Spleen (tissue), 11 donors: ENCODE results near the gene BICRA. TPM values are rescaled to one million over a fixed set of nuclear protein-coding genes. Genes with fewer than 3 reads are reported as not detected.

Experiments
- DNase-seq: peaks from one replicate; pipeline ENCODE4 v3.0.0-alpha.2; 2020
- H3K27ac ChIP-seq, 8 donors: fragments of 200-600 bp; sonication (generic) in 7 of 8; 1 replicate in 4 of 8; 2 replicates in 4 of 8; pipeline versions ENCODE4 v1.5.0 to v1.8.0; 2016 to 2021; ENCODE audit warnings: inconsistent platforms in 4 of 8, mild to moderate bottlenecking in 4 of 8, moderate library complexity in 1 of 8
- H3K27me3 ChIP-seq, 7 donors: fragments of 200-600 bp; sonication (generic) in 6 of 7; replicated peaks in 1 of 7; 1 replicate in 4 of 7; 2 replicates in 3 of 7; pipeline versions ENCODE4 v1.5.0 to v1.8.0; 2016 to 2021; ENCODE audit warnings: inconsistent platforms in 3 of 7, mild to moderate bottlenecking in 1 of 7
- H3K36me3 ChIP-seq, 6 donors: fragments of 200-600 bp; sonication (generic) in 5 of 6; 1 replicate in 4 of 6; 2 replicates in 2 of 6; pipeline versions ENCODE4 v1.5.0 to v1.8.0; 2016 to 2021; ENCODE audit warnings: inconsistent platforms in 2 of 6
- H3K4me1 ChIP-seq, 6 donors: fragments of 200-600 bp; sonication (generic) in 5 of 6; 1 replicate in 3 of 6; 2 replicates in 3 of 6; pipeline versions ENCODE4 v1.5.0 to v1.8.0; 2016 to 2021; ENCODE audit warnings: inconsistent platforms in 3 of 6
- H3K4me3 ChIP-seq, 8 donors: fragments of 200-600 bp; sonication (generic) in 7 of 8; 1 replicate in 4 of 8; 2 replicates in 4 of 8; pipeline versions ENCODE4 v1.5.0 to v1.8.0; 2016 to 2021; ENCODE audit warnings: inconsistent platforms in 4 of 8, mild to moderate bottlenecking in 4 of 8, moderate library complexity in 2 of 8
- H3K9me3 ChIP-seq, 8 donors: fragments of 200-600 bp; sonication (generic) in 7 of 8; 1 replicate in 4 of 8; 2 replicates in 4 of 8; pipeline versions ENCODE4 v1.5.0 to v1.8.0; 2016 to 2021; ENCODE audit warnings: inconsistent platforms in 4 of 8
- CTCF ChIP-seq, 11 experiments: fragments of 200-600 bp in 7 of 11; fragments of 450-650 bp in 4 of 11; sonication (generic) in 4 of 11; IDR thresholded peaks in 8 of 11; conservative IDR thresholded peaks in 3 of 11; 1 replicate in 7 of 11; 2 replicates in 4 of 11; pipeline versions ENCODE4 v1.4.0 to v1.8.0; 2016 to 2021; ENCODE audit warnings: antibody characterized with exemption in 11 of 11, inconsistent platforms in 4 of 11, mild to moderate bottlenecking in 1 of 11
- POLR2A ChIP-seq, 3 donors: fragments of 450-650 bp; IDR thresholded peaks; one replicate each; pipeline ENCODE4 v1.5.1; 2017; ENCODE audit warnings: antibody characterized with exemption in 3 of 3, mild to moderate bottlenecking in 1 of 3
- POLR2AphosphoS5 ChIP-seq, 3 donors: sonication (generic); formaldehyde crosslinking; IDR thresholded peaks; one replicate each; pipeline ENCODE4 v1.5.1; 2017; ENCODE audit warnings: antibody characterized with exemption in 3 of 3
- WGBS, 5 donors: extraction: QIAGEN DNeasy Blood & Tissue Kit in 3 of 5; methylation state at CpG; one replicate each; pipeline versions ENCODE4 v1.1.5 to v1.1.7; 2013 to 2018; 5-methylcytosine and 5-hydroxymethylcytosine counted together
- intact Hi-C: fragments of 100-400 bp; cut with DNase I; formaldehyde crosslinking; loops from one replicate; pipeline ENCODE4 v1.15.0; 2023; ENCODE audit warnings: low total_unique reads
- polyA plus RNA-seq, 3 donors: library from polyadenylated mRNA; stranded (reverse); fragments of 200-250 nt; gene quantifications; one replicate each; pipeline ENCODE4 v1.2.1, GENCODE V29; 2013
- total RNA-seq, 7 donors: library from RNA; depleted of rRNA in 3 of 7; stranded (reverse); fragments of >200 nt in 3 of 7; fragmentation: NEBNext Ultra II Directional in 4 of 7; extraction: Animal tissue kit (Norgen Biotek cat#: 25700) in 4 of 7; gene quantifications; one replicate each; pipeline versions ENCODE4 v1.1.0 to v1.2.1, GENCODE V29; 2016 to 2021
- donor health status: healthy with polysubstance abuse.
- donor health status: DM: no; HTN: no; CAD: no; lungs with moderate emphysema.
- donor health status: DM: no; HTN: no; CAD: no.
- donor health status: Bipolar disorder and iron deficiency.
- donor health status: healthy.
- donor health status: DM: no; HTN: no; CAD: no.
- donor health status: DM: yes; HTN: yes; CAD: no.

Gene BICRA
- total and polyA plus RNA-seq, 10 donors, result 2.2 to 21.8 (median 18.2) TPM

DNA sequence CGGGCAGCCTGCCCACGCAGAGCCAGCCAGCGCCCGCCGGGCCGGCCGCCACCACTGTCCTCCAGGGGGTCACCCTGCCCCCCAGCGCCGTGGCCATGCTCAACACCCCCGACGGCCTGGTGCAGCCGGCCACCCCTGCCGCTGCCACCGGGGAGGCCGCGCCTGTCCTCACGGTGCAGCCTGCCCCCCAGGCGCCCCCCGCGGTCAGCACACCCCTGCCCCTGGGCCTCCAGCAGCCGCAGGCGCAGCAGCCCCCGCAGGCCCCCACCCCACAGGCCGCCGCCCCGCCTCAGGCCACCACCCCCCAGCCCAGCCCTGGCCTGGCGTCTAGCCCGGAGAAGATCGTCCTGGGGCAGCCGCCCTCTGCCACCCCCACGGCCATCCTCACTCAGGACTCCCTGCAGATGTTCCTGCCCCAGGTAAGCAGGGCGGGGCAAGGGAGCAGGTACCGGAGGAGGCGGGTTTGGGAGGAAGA, 72.0 kb downstream of the BICRA start:
- intact Hi-C loops, result no loop called here
- Histone ChIP-seq H3K27ac (no peak overlapping the region), H3K27me3 (no peaks in the 10 kb centered on the region), H3K36me3 (peaks cover 0 to 100% (median 51%) of the 10 kb centered on the region in 6 donors), H3K4me3 (no peak overlapping the region), H3K9me3 (no peaks in the 10 kb centered on the region), H3K4me1 (no peaks in the 10 kb centered on the region)
- no peak for DNase-seq
- TF ChIP-seq POLR2A (IDR thresholded peaks at IDR 0.05) (no peak), CTCF (IDR thresholded peaks at IDR 0.05 in 8 of 11, conservative IDR thresholded peaks at IDR 0.05 in 3 of 11) (no peak), POLR2AphosphoS5 (IDR thresholded peaks at IDR 0.05) (no peak)
- 95 to 97% (median 97%) methylated on average over 6 to 34 of the region's 34 CpGs for WGBS, 5 donors

- Histone ChIP-seq H3K36me3 (peaks cover 0 to 100% (median 47%) of the 10 kb centered on the region in 6 donors), H3K9me3 (no peaks in the 10 kb centered on the region), H3K4me3 (no peak overlapping the region), H3K4me1 (no peaks in the 10 kb centered on the region), H3K27me3 (no peaks in the 10 kb centered on the region), H3K27ac (no peak overlapping the region)
- no peak for DNase-seq
- WGBS, 5 donors, result 87 to 97% (median 94%) methylated on average over 6 of the region's 6 CpGs
- intact Hi-C loops, result no loop called here
- TF ChIP-seq POLR2A (IDR thresholded peaks at IDR 0.05) (no peak), POLR2AphosphoS5 (IDR thresholded peaks at IDR 0.05) (no peak), CTCF (IDR thresholded peaks at IDR 0.05 in 8 of 11, conservative IDR thresholded peaks at IDR 0.05 in 3 of 11) (no peak)
Measured at GRCh38 chr19:47681388-47681787, 72.5 kb downstream of the BICRA start.

GRCh38 chr19:47681936-47682335, 73.0 kb downstream of the BICRA start:
- H3K36me3 ChIP-seq, result peaks cover 0 to 98% (median 44%) of the 10 kb centered on the region in 6 donors
- H3K9me3 ChIP-seq, result no peaks in the 10 kb centered on the region
- H3K27ac ChIP-seq, result no peak overlapping the region
- H3K4me3 ChIP-seq, result no peak overlapping the region
- no peaks in the 10 kb centered on the region for H3K27me3 ChIP-seq
- intact Hi-C loops, result no loop called here
- TF ChIP-seq POLR2A (IDR thresholded peaks at IDR 0.05), result no peak
- TF ChIP-seq CTCF (IDR thresholded peaks at IDR 0.05 in 8 of 11, conservative IDR thresholded peaks at IDR 0.05 in 3 of 11), result no peak
- no peak for TF ChIP-seq POLR2AphosphoS5 (IDR thresholded peaks at IDR 0.05)
- no peaks in the 10 kb centered on the region for H3K4me1 ChIP-seq
- 92 to 99% (median 95%) methylated on average over 10 to 23 of the region's 23 CpGs for WGBS, 5 donors
- no peak for DNase-seq

DNA sequence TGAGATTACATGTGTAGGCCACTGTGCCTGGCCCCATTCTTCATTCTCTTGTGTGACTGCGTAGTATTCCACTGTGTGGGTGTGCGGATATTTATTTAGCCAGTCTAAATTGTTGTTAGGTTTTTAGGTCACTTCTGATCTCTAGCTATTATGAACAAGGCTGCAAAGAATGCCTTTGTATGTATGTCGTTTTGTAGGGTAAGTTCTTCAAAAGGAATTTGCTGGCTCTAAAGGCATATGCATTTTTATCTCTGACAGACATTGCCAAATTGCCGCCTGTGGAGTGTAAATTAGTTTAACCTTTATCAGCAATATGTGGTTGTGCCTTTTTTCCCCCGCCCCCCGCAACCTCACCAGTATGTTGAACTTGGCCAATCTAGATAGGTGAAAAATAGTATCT, 74.0 kb downstream of the BICRA start:
- intact Hi-C loops, result no loop called here
- Histone ChIP-seq H3K9me3 (no peaks in the 10 kb centered on the region), H3K36me3 (peaks cover 0 to 91% (median 38%) of the 10 kb centered on the region in 6 donors), H3K27me3 (no peaks in the 10 kb centered on the region), H3K4me1 (no peaks in the 10 kb centered on the region), H3K27ac (no peak overlapping the region), H3K4me3 (no peak overlapping the region)
- TF ChIP-seq POLR2AphosphoS5 (IDR thresholded peaks at IDR 0.05), result no peak
- TF ChIP-seq POLR2A (IDR thresholded peaks at IDR 0.05), result no peak
- no peak for TF ChIP-seq CTCF (IDR thresholded peaks at IDR 0.05 in 8 of 11, conservative IDR thresholded peaks at IDR 0.05 in 3 of 11)
- WGBS, 5 donors, result 85 to 93% (median 89%) methylated on average over 6 of the region's 6 CpGs
- no peak for DNase-seq
